Ovary (tissue), 3 donors: Measurements from ENCODE around the gene EPHA1.

Source experiments
- EP300 ChIP-seq: sonication (generic); formaldehyde crosslinking; IDR thresholded peaks from one replicate; pipeline ENCODE4 v1.6.1; 2017; ENCODE audit warnings: antibody characterized with exemption
- POLR2A ChIP-seq: fragments of 450-650 bp; IDR thresholded peaks from one replicate; pipeline ENCODE4 v1.6.1; 2017; ENCODE audit warnings: antibody characterized with exemption, mild to moderate bottlenecking, moderate library complexity
- TF ChIP-seq, protein P1 (sequence below), 3 donors: fragments of 450-650 bp in 2 of 3; fragments of 200-600 bp in 1 of 3; IDR thresholded peaks; one replicate each; pipeline versions ENCODE4 v1.5.1 to v1.8.0; 2016 to 2022; ENCODE audit warnings: antibody characterized with exemption in 3 of 3, mild to moderate bottlenecking in 1 of 3
- donor health status: DM: no; HTN: no; CAD: no.

DNA sequence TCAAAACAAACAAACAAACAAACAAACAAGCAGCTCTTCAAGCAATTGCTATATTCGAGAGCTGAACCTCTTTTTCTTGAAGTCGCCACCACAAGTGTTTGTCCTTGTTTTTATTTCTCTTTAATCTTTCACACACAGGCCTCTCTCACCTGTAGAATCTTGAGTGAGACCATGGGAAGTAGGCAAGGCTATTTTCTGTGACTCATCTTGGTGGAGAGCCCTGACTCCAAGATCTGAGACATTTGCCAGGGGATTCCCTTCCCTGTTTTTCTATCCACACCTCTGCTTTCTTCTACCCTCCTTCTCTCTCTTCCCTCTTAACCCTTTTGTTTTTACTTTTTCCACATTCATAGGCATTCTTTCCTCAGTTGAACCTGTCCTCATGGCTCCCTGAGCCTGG, 26.6 kb upstream of the EPHA1 start:
- TF ChIP-seq, protein P1, sequence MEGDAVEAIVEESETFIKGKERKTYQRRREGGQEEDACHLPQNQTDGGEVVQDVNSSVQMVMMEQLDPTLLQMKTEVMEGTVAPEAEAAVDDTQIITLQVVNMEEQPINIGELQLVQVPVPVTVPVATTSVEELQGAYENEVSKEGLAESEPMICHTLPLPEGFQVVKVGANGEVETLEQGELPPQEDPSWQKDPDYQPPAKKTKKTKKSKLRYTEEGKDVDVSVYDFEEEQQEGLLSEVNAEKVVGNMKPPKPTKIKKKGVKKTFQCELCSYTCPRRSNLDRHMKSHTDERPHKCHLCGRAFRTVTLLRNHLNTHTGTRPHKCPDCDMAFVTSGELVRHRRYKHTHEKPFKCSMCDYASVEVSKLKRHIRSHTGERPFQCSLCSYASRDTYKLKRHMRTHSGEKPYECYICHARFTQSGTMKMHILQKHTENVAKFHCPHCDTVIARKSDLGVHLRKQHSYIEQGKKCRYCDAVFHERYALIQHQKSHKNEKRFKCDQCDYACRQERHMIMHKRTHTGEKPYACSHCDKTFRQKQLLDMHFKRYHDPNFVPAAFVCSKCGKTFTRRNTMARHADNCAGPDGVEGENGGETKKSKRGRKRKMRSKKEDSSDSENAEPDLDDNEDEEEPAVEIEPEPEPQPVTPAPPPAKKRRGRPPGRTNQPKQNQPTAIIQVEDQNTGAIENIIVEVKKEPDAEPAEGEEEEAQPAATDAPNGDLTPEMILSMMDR (IDR thresholded peaks at IDR 0.05), result no peak
- TF ChIP-seq EP300 (no peak), POLR2A (no peak)
